AG08395 (cell line): ENCODE results near the gene CREBZF.
A peak's percentile ranks its signal among the peaks of the same experiment; 100 is the strongest.
"Not testable (repeated sequence)": the region's sequence is repeated elsewhere in the genome, so short reads cannot be mapped to it uniquely, and the experiment has no call there.

Source experiments
- DNase-seq: peaks from one replicate; pipeline ENCODE4 v3.0.0; 2012; ENCODE audit warnings: mixed read lengths, low spot score

CREBZF gene

DNA sequence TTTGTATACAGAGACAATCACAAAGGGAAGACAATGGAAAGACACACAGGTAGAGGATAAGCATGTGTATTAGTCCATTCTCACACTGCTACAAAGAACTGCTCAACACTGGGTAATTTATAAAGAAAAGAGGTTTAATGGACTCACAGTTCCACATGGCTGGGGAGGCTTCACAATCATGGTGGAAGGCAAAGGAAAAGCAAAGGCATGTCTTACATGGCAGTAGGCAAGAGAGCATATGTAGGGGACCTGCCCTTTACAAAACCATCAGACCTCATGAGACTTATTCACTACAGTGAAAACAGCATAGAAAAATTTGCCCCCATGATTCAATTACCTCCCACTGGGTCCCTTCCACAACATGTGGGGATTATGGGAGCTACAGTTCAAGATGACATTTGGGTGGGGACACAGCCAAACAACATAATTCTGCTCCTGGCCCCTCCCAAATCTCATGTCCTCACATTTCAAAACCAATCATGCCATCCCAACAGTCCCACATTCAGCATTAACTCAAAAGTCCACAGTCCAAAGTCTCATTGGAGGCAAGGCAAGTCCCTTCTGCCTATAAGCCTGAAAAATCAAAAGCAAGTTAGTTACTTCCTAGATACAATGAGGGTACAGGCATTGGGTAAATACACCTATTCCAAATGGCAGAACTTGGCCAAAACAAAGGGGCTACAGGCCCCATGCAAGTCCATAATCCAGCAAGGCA lies 6.2 kb upstream of the CREBZF start:
- DNase-seq = not testable (repeated sequence)

- DNase-seq = no peak
These were observed 3.2 kb upstream of the CREBZF start for GRCh38 chr11:85668157-85668556.

DNA sequence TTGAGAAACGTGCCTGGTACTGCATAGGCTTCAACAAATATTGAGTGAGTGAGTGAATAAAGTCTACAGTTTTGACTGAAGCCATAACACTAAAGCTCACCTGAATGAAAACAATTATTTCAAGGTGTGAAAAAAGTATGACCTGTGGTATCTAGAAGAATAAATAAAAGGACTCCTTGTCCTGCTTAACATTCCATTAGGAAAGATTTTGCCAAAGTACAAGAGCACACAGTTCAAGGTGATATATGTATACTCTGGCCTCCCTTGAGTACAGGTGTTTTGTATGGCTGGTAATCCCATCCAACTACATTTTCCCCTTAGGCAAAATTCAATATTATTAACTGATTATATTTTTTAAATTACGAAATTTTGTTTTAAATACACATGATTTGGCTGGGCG lies 1.8 kb upstream of the CREBZF start:
- DNase-seq = no peak

DNA sequence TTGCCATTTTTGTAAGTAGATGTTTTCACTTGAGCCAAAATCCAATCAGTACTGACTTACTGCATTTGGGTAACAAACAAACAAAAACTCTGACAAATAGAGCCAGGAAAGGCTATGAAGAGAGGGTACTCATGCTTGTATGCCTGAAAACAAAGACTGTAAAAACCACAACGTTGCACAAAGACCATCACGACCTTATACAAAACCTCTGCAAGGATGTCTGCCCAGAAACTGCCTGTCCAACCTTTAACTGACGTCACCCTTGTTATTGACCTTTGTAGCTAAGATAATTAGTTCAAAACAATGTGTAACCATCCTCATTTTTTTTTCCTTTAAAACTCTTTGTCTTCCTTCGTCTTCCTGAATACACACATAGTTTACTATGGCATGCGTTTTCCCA lies 804 bp upstream of the CREBZF start:
- DNase-seq = no peak

DNA sequence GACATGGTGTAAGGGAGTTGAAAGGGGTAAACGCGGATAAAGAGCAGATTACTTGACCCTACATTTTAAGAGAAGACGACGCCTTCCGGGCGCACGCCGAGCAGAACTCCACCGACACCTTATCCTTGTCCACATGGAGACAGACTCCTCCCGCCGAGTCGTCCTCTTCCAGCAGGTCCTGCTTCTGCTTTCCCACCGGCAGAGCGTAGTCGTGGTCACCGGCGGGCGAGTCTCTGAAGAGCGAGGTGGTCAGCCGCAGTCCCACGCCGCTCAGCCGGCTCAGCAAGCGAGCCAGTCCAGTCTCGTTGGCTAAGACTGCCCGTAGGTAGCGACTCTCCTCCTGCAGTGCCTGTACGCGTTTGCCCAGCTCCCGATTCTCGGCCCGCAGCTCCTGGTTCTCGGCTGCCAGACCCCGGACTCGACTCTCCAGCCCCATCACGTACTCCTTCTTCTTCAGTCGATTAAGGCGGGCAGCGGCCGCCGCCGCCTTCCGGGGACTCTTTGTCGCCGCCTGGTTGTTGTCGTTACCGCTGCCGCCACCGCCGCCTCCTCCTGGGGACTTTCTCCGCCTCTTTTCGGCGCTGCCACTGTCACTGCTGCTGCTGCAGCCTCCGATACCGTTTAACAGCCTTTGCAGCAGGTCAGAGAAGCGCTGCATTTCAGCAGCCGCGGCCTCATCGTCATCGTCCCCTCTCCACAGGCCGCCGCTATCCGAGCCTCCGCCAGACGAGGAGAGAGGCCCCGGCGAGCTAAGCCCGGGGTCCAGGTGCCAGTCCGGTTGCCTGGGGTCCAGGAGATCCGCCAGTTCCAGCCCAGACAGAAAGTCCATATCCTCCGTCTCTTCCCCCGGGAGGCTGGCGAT lies 945 bp downstream of the CREBZF start:
- DNase-seq = peak; percentile 57

DNA sequence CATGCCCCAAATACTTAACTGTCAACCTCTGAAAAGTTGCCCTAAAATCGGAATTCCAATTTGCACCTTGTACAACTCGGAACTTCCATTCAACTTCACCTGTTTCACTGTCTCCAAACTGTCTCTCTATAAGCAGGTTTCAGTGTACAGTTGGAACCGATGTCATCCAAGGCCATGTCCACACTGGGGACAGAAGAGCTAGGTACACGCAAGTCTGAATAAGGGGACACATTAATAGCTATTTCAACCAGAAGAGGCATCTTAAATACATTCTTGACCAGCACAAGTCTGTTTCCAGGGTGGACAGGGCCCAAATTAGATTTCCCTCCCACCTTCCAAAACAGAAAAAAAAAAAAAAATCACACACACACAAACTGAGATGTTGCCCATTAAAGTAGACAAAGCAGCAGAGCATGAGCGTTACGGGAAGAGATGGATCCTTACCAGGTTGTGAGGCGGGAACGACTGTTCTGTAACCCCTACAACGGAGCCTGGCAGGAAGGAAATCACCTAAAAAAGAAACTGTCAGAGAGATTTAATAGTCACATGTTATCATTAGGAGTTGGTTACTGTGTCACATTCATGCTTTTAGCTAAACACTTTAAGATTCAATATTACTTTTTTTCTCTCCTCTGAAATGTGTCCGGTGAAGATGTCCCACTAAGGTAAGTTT lies 1.7 kb downstream of the CREBZF start:
- peak; percentile 10 for DNase-seq

DNA sequence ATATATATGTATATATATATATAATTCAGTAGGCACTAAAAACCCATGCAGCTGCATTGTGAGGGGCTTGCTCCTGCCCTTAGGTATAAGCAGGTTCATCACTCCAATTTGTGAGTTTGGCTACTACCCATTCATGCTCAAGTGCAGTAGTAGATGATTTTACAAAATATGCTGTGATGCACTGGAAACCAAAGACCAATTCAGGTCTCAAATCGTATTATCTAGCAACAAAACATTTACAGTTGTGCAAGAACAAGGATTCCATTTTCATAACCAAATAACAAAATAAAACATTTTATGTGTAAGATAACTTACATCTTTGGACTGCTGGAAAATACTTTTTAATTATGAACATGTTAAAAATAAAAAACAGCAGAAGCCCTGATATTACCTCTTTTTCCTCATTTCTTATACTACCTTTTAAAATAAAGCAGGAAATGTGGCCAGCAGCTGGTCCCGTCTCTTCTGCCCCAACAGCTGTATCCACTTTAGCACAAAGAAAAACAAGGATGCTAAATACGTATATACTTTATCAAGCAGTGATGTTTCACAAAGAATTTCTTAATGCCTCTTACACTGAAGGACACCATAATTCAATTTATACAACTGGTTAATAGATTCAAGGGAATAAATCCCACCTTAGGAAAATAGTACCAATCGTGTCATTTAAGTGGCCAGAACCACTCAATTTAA lies 2.8 kb downstream of the CREBZF start:
- DNase-seq = peak; percentile 17

DNA sequence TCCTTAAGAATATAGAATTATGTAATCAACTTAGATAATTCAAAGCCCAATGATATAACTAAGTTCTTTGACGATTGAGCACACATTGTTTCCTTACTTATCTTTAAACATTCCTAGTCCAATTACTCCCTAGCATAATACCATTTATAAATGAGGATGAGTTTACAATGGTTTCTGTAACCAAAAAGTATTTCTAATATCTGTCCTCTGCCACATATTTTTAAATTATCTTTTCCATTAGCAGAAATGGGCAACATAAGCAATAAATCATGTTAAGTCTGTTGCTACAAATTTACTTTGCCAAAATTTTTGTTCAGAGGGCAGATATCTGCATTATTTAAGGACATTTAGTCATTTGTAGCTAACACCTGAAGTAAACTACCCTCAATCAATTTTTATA lies 6.7 kb downstream of the CREBZF start:
- no peak for DNase-seq

- DNase-seq = no peak
These were observed 8.2 kb downstream of the CREBZF start for GRCh38 chr11:85656777-85657176.

- DNase-seq = not testable (repeated sequence)
These were observed 10.6 kb downstream of the CREBZF start for GRCh38 chr11:85654343-85654742.

GRCh38 chr11:85652786-85653447 lies 12.0 kb downstream of the CREBZF start:
- no peak for DNase-seq

GRCh38 chr11:85651118-85651517 lies 13.8 kb downstream of the CREBZF start:
- no peak for DNase-seq

DNA sequence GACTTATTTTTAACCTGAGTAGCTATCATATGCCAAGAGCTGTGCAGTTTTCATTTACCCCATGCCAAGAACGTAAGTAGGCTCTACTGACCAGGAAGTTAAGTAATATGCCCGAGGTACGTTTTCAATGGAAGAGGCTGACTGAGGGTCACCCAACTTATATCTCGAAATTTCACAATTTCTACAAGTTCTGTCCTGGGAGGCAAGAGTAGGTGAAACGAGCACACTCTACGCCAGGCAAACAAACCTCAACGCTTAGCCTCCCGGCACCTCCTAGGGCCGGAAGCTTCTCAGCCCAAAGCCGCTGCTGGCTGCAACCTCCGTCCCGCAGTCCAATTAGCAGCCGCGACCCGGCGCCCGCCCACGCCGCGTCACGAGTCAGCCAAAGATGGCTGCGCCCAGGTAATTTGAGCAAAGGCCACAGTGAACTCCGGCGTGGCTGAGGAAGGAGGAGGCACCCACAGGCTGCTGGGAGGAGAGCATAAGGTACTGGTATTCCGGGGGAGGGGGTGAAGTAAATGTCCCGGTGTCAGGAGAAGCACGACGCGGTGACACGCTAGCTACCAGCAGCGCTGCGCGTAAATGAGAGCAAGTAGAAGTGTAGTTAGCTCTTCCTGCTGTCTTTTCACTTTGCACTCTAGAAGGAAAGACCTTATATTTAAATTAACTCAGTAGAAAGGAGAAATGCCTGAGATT lies 17.2 kb downstream of the CREBZF start, which contains the start of gene TMEM126A:
TMEM126A (plus strand) TSS at position 364 of the 696 bp plus-strand sequence. CDS start 2,289 bp downstream, outside the sequence.
- DNase-seq = peak; percentile 89

GRCh38 chr11:85647078-85647477 lies 17.9 kb downstream of the CREBZF start:
- no peak for DNase-seq

GRCh38 chr11:85643191-85643614 lies 21.7 kb downstream of the CREBZF start:
- no peak for DNase-seq

DNA sequence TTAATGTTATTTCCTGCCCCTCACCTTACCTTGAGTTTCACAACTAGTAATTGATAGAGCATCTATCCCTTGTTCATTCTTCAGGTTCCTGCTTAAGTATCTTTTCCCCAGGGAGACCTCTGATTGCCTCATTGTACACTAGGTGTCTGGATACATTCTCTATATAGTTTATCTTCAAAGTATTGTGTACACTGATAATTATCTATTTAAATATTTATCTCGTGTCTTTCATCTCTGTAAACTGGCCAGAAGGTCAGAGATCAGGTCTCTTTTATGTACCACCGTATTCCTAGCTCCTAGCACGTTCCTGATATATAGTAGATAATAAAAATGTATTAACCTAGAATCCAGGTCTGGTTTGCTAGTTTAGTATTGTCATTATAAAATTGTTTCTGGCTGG lies 30.2 kb downstream of the CREBZF start:
- no peak for DNase-seq

GRCh38 chr11:85628771-85629341 lies 36.1 kb downstream of the CREBZF start:
- peak; percentile 13 for DNase-seq

DNA sequence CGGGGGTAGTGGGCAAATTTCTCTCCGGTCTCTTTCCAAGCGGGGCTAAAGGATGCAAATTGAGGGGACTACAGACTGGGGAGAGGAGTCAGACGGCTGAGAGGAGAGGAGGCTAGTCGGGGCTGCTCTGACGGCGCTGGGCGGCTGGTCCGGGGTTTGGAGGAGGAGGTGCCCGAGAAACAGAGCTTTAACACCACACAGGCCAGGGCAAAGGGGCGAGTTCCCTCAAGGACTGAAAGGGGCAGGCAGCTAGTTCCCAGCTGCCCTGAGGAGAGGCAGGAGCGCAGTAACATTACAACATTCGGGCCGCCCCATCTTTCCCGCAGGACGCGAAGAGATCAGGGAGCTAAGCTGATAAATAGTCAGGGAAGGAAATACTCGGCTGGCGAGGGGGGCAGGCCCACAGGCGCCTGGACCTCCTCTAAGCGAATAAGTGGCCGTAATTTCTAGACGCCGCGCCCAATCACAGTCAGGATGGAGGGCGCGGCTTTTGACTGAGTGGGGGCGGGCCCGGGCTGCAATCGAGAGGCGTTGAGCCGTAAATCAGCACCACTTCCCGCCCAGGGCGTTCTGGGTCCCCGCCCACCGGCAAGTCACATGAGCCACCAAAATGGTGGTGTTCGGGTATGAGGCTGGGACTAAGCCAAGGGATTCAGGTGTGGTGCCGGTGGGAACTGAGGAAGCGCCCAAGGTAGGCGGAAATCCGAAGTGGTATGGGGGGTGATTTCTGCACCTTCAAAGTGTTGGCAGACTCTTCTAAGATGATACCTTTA lies 36.7 kb downstream of the CREBZF start, which contains the start of gene TMEM126B:
TMEM126B (plus strand) TSS at position 596 of the 773 bp plus-strand sequence; CDS start at position 611, 15 bp downstream.
- peak; percentile 95 for DNase-seq

DNA sequence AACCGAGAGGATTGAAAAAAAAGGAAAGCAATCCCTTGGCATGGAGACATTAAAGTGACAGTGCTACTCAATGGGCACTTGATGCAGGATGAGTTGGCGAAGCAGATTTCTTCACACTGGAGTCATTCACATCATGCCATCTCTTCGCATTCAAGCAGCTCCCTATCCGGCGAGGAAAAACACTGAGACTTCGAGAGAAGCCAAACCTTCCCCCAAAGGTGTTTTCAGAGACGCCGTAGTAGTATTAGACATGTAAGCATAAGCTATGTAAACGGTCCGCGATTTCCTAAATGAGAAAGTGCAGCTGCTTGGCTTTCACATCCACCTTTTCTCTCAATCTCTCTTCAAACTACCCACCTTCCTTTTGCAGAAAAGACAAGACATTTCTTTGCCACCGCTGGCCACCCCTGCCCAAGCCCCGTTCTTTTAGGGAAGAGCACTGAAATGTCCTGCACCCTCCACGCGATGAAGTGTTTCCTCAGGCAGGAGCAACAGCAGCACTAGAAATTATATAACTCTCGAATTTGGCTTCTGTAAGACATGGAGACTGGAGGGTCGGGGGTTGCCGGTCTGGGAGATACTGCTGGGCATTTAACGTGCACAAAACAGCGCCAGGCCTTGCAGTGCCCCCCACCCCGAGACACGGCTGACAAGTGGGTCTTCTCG lies 37.5 kb downstream of the CREBZF start, which contains the start of gene DLG2:
DLG2 (minus strand) TSS at position 13 of the 666 bp plus-strand sequence.
- peak; percentile 41 for DNase-seq
